OCI-M1 (cell line): ENCODE data around the gene SLC39A13.

Experiments used
- DNase-seq: peaks from one replicate; lab custom pipeline; 2025; lab: John Stamatoyannopoulos, UW

Gene SLC39A13

DNA sequence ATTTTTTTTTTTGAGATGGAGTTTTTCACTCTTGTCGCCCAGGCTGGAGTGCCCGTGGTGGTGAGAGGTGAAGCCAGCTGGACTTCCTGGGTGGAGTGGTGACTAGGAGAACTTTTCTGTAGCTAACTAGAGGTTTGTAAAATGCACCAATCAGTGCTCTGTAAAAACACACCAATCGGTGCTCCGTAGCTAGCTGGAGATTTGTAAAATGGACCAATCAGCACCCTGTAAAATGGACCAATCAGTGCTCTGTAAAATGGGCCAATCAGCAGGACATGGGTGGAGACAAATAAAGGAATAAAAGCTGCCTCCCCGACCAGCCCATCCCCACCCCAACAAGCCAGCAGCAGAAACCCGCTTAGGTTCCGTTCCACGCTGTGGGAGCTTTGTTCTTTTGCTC lies 45.0 kb downstream of the SLC39A13 start:
- DNase-seq, result peak; percentile 11

DNA sequence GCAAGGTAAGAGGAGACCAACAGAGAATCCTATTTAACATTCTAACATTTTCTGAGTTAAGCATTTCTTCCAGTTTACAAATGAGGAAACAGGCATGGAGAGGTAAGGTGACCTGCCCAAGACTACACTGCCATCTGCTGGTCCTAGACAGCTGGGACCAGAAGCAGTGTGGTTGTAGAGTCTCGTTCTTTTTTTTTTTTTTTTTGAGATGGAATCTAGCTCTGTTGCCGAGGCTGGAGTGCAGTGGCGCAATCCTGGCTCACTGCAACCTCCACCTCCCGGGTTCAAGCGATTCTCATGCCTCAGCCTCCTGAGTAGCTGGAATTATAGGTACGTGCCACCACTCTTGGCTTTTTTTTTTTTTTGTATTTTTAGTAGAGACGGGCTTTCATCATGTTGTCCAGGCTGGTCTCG lies 45.9 kb downstream of the SLC39A13 start:
- DNase-seq, result peak; percentile 92

DNA sequence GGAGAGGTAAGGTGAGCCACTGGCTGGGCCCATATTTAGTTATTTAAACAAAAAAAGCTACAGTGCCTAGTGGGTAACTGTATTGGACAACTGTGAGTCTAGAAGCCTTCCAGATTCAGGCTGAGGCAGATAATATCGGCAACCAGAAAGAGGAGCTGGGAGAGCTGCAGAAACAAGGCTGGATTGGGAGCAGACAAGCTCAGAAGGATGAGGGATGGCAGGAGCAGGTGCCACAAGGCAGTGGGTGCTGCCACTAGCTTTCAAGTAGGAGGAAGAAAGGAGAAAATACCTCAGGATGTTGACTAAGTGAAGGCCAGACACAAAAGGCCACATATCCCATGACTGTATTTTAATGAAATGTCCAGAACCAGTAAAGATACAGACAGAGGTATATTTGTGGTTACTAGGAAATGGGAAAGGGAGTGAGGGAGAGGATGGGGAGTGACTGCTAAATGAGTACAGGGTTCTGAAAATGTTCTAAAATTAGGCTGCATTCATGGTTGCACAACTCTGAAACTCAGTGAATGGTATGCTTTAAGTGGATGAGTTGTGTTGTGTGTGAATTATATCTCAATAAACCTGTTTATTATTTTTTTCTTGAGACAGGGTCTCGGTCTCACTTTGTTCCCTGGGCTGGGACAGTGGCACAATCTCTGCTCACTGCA lies 52.3 kb downstream of the SLC39A13 start:
- DNase-seq, result no peak

- DNase-seq, result no peak
Measured at GRCh38 chr11:47461876-47462275, 53.5 kb downstream of the SLC39A13 start.

DNA sequence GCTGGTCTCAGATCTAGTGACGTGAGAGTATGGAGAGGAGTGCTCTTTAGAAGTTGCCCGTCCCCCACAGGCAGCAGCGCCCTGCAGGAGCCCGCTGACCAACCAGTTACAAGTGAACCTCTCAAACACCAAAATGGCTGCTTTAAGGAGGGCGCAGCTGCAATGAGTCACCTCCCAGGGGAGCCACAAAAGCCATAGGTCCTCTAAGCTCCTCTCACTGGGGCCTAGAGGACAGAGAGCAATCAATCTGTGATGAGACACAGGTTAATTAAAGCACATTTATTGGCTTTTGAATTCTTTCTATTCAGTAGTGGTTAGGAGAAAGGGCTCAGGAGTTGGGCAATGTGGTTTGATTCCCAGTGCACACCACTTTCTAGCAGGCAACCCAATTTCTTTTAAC lies 56.1 kb downstream of the SLC39A13 start:
- no peak for DNase-seq
